Measurements from ENCODE around the gene GRAP2.
"Not testable (repeated sequence)": the region's sequence is repeated elsewhere in the genome, so short reads cannot be mapped to it uniquely, and the experiment has no call there.

Gene GRAP2

GRCh38 chr22:39893526-39893925 lies 7.4 kb upstream of the GRAP2 start, which contains the start of gene ENTHD1:
ENTHD1 (minus strand) TSS chr22:39893760; CDS start chr22:39887748, 6,012 bp downstream.
- TF ChIP-seq ZNF274 (IDR thresholded peaks at IDR 0.05; ENCODE audit: low read depth, low read length) (no peak), YY1 (IDR thresholded peaks at IDR 0.05; ENCODE audit: insufficient read depth, insufficient read length) (no peak), SUZ12 (IDR thresholded peaks at IDR 0.05; ENCODE audit: extremely low read depth, insufficient read depth, insufficient read length) (no peak)
- no peak for DNase-seq (ENCODE audit: low read depth, low spot score)
- no peaks in the 10 kb centered on the region for H3K27me3 ChIP-seq (ENCODE audit: insufficient read depth, insufficient read length)

GRCh38 chr22:39894554-39895092 lies 6.3 kb upstream of the GRAP2 start:
- no peak for TF ChIP-seq ZNF274 (IDR thresholded peaks at IDR 0.05; ENCODE audit: low read depth, low read length)
- no peak for TF ChIP-seq SUZ12 (IDR thresholded peaks at IDR 0.05; ENCODE audit: extremely low read depth, insufficient read depth, insufficient read length)
- no peak for TF ChIP-seq YY1 (IDR thresholded peaks at IDR 0.05; ENCODE audit: insufficient read depth, insufficient read length)
- Histone ChIP-seq H3K9me3 (ENCODE audit: insufficient read depth, low read length) (no peaks in the 10 kb centered on the region), H3K4me1 (ENCODE audit: insufficient read depth, insufficient read length) (no peaks in the 10 kb centered on the region), H3K36me3 (ENCODE audit: insufficient read depth, insufficient read length, low read length) (no peaks in the 10 kb centered on the region), H3K9ac (ENCODE audit: insufficient read length, low read depth) (no peak overlapping the region), H3K27me3 (ENCODE audit: insufficient read depth, insufficient read length) (no peaks in the 10 kb centered on the region), H3K4me3 (ENCODE audit: insufficient read length, low read depth) (no peak overlapping the region)
- DNase-seq (ENCODE audit: low read depth, low spot score), result no peak

More at GRCh38 chr22:39893526-39893925, 7.4 kb upstream of the GRAP2 start, which contains the start of gene ENTHD1:
- Histone ChIP-seq H3K4me3 (ENCODE audit: insufficient read length, low read depth) (no peak within 1 kb of the TSS), H3K9ac (ENCODE audit: insufficient read length, low read depth) (no peak within 1 kb of the TSS), H3K4me1 (ENCODE audit: insufficient read depth, insufficient read length) (no peaks in the 10 kb centered on the region), H3K9me3 (ENCODE audit: insufficient read depth, low read length) (no peaks in the 10 kb centered on the region), H3K36me3 (ENCODE audit: insufficient read depth, insufficient read length, low read length) (no peaks in the 10 kb centered on the region)

GRCh38 chr22:39895682-39896081 lies 5.2 kb upstream of the GRAP2 start:
- H3K9me3 ChIP-seq (ENCODE audit: insufficient read depth, low read length), result no peaks in the 10 kb centered on the region
- H3K9ac ChIP-seq (ENCODE audit: insufficient read length, low read depth), result no peak overlapping the region
- H3K4me1 ChIP-seq (ENCODE audit: insufficient read depth, insufficient read length), result no peaks in the 10 kb centered on the region
- no peaks in the 10 kb centered on the region for H3K36me3 ChIP-seq (ENCODE audit: insufficient read depth, insufficient read length, low read length)
- no peaks in the 10 kb centered on the region for H3K27me3 ChIP-seq (ENCODE audit: insufficient read depth, insufficient read length)
- no peak overlapping the region for H3K4me3 ChIP-seq (ENCODE audit: insufficient read length, low read depth)
- no peak for DNase-seq (ENCODE audit: low read depth, low spot score)
- no peak for TF ChIP-seq YY1 (IDR thresholded peaks at IDR 0.05; ENCODE audit: insufficient read depth, insufficient read length)
- TF ChIP-seq ZNF274 (IDR thresholded peaks at IDR 0.05; ENCODE audit: low read depth, low read length), result no peak
- no peak for TF ChIP-seq SUZ12 (IDR thresholded peaks at IDR 0.05; ENCODE audit: extremely low read depth, insufficient read depth, insufficient read length)

GRCh38 chr22:39896313-39896996 lies 4.4 kb upstream of the GRAP2 start:
- Histone ChIP-seq H3K27me3 (ENCODE audit: insufficient read depth, insufficient read length) (no peaks in the 10 kb centered on the region), H3K4me1 (ENCODE audit: insufficient read depth, insufficient read length) (no peaks in the 10 kb centered on the region), H3K4me3 (ENCODE audit: insufficient read length, low read depth) (no peak overlapping the region), H3K9ac (ENCODE audit: insufficient read length, low read depth) (no peak overlapping the region), H3K36me3 (ENCODE audit: insufficient read depth, insufficient read length, low read length) (no peaks in the 10 kb centered on the region), H3K9me3 (ENCODE audit: insufficient read depth, low read length) (no peaks in the 10 kb centered on the region)
- no peak for TF ChIP-seq ZNF274 (IDR thresholded peaks at IDR 0.05; ENCODE audit: low read depth, low read length)
- TF ChIP-seq SUZ12 (IDR thresholded peaks at IDR 0.05; ENCODE audit: extremely low read depth, insufficient read depth, insufficient read length), result no peak
- TF ChIP-seq YY1 (IDR thresholded peaks at IDR 0.05; ENCODE audit: insufficient read depth, insufficient read length), result no peak
- no peak for DNase-seq (ENCODE audit: low read depth, low spot score)

- TF ChIP-seq YY1 (IDR thresholded peaks at IDR 0.05; ENCODE audit: insufficient read depth, insufficient read length), result no peak
- no peak for TF ChIP-seq SUZ12 (IDR thresholded peaks at IDR 0.05; ENCODE audit: extremely low read depth, insufficient read depth, insufficient read length)
- TF ChIP-seq ZNF274 (IDR thresholded peaks at IDR 0.05; ENCODE audit: low read depth, low read length), result no peak
- H3K9me3 ChIP-seq (ENCODE audit: insufficient read depth, low read length), result no peaks in the 10 kb centered on the region
- no peak overlapping the region for H3K9ac ChIP-seq (ENCODE audit: insufficient read length, low read depth)
- no peak for DNase-seq (ENCODE audit: low read depth, low spot score)
- H3K4me3 ChIP-seq (ENCODE audit: insufficient read length, low read depth), result no peak overlapping the region
- H3K27me3 ChIP-seq (ENCODE audit: insufficient read depth, insufficient read length), result no peaks in the 10 kb centered on the region
- no peaks in the 10 kb centered on the region for H3K4me1 ChIP-seq (ENCODE audit: insufficient read depth, insufficient read length)
- no peaks in the 10 kb centered on the region for H3K36me3 ChIP-seq (ENCODE audit: insufficient read depth, insufficient read length, low read length)
These were observed 3.0 kb upstream of the GRAP2 start for GRCh38 chr22:39897841-39898240.

- Histone ChIP-seq H3K4me3 (ENCODE audit: insufficient read length, low read depth) (no peak overlapping the region), H3K9me3 (ENCODE audit: insufficient read depth, low read length) (no peaks in the 10 kb centered on the region), H3K36me3 (ENCODE audit: insufficient read depth, insufficient read length, low read length) (no peaks in the 10 kb centered on the region), H3K27me3 (ENCODE audit: insufficient read depth, insufficient read length) (no peaks in the 10 kb centered on the region), H3K4me1 (ENCODE audit: insufficient read depth, insufficient read length) (no peaks in the 10 kb centered on the region), H3K9ac (ENCODE audit: insufficient read length, low read depth) (no peak overlapping the region)
- no peak for DNase-seq (ENCODE audit: low read depth, low spot score)
- TF ChIP-seq ZNF274 (IDR thresholded peaks at IDR 0.05; ENCODE audit: low read depth, low read length), result no peak
- TF ChIP-seq YY1 (IDR thresholded peaks at IDR 0.05; ENCODE audit: insufficient read depth, insufficient read length), result no peak
- no peak for TF ChIP-seq SUZ12 (IDR thresholded peaks at IDR 0.05; ENCODE audit: extremely low read depth, insufficient read depth, insufficient read length)
These were observed 1.9 kb upstream of the GRAP2 start for GRCh38 chr22:39898997-39899396.

GRCh38 chr22:39901565-39902146 lies 772 bp downstream of the GRAP2 start:
- TF ChIP-seq YY1 (IDR thresholded peaks at IDR 0.05; ENCODE audit: insufficient read depth, insufficient read length) (no peak), ZNF274 (IDR thresholded peaks at IDR 0.05; ENCODE audit: low read depth, low read length) (no peak), SUZ12 (IDR thresholded peaks at IDR 0.05; ENCODE audit: extremely low read depth, insufficient read depth, insufficient read length) (no peak)

GRCh38 chr22:39904024-39904423 lies 3.1 kb downstream of the GRAP2 start:
- H3K9me3 ChIP-seq (ENCODE audit: insufficient read depth, low read length); H3K9ac ChIP-seq (ENCODE audit: insufficient read length, low read depth); H3K36me3 ChIP-seq (ENCODE audit: insufficient read depth, insufficient read length, low read length); H3K4me3 ChIP-seq (ENCODE audit: insufficient read length, low read depth); H3K27me3 ChIP-seq (ENCODE audit: insufficient read depth, insufficient read length); DNase-seq (ENCODE audit: low read depth, low spot score); H3K4me1 ChIP-seq (ENCODE audit: insufficient read depth, insufficient read length): not testable (repeated sequence)

More at GRCh38 chr22:39901565-39902146, 772 bp downstream of the GRAP2 start:
- Histone ChIP-seq H3K27me3 (ENCODE audit: insufficient read depth, insufficient read length) (no peaks in the 10 kb centered on the region), H3K9ac (ENCODE audit: insufficient read length, low read depth) (no peak overlapping the region), H3K9me3 (ENCODE audit: insufficient read depth, low read length) (no peaks in the 10 kb centered on the region), H3K4me1 (ENCODE audit: insufficient read depth, insufficient read length) (no peaks in the 10 kb centered on the region), H3K4me3 (ENCODE audit: insufficient read length, low read depth) (no peak overlapping the region), H3K36me3 (ENCODE audit: insufficient read depth, insufficient read length, low read length) (no peaks in the 10 kb centered on the region)
- DNase-seq (ENCODE audit: low read depth, low spot score), result no peak
